Ovary (tissue), 9 donors: ENCODE measurements around the gene LHX8. TPM values are rescaled to one million over a fixed set of nuclear protein-coding genes. Genes with fewer than 3 reads are reported as not detected.

Source experiments
- DNase-seq, 5 donors: peaks; one replicate each; pipeline ENCODE4 v3.0.0-alpha.2; 2019 to 2020
- H3K27ac ChIP-seq, 2 donors: fragments of 200-600 bp; one replicate each; pipeline versions ENCODE4 v1.5.1 to v1.8.0; 2019 to 2022
- H3K27me3 ChIP-seq: fragments of 200-600 bp; one replicate; pipeline ENCODE4 v1.8.0; 2022
- H3K36me3 ChIP-seq: fragments of 200-600 bp; sonication (generic); one replicate; pipeline ENCODE4 v1.5.1; 2019
- H3K4me1 ChIP-seq: one replicate; pipeline ENCODE4 v1.8.1; 2013; ENCODE audit warnings: mild to moderate bottlenecking, moderate library complexity; ENCODE audit not compliant: insufficient read depth
- H3K4me3 ChIP-seq: fragments of 200-600 bp; sonication (generic); one replicate; pipeline ENCODE4 v1.5.1; 2017
- H3K9me3 ChIP-seq, 2 donors: fragments of 200-600 bp in 1 of 2; sonication (generic) in 1 of 2; one replicate each; pipeline versions ENCODE4 v1.5.1 to v1.8.1; 2013 to 2019; ENCODE audit warnings: mild to moderate bottlenecking in 1 of 2, moderate library complexity in 1 of 2
- CTCF ChIP-seq, 3 donors: fragments of 450-650 bp in 2 of 3; fragments of 200-600 bp in 1 of 3; IDR thresholded peaks; one replicate each; pipeline versions ENCODE4 v1.5.1 to v1.8.0; 2016 to 2022; ENCODE audit warnings: antibody characterized with exemption in 3 of 3, mild to moderate bottlenecking in 1 of 3
- EP300 ChIP-seq: sonication (generic); formaldehyde crosslinking; IDR thresholded peaks from one replicate; pipeline ENCODE4 v1.6.1; 2017; ENCODE audit warnings: antibody characterized with exemption
- POLR2A ChIP-seq: fragments of 450-650 bp; IDR thresholded peaks from one replicate; pipeline ENCODE4 v1.6.1; 2017; ENCODE audit warnings: antibody characterized with exemption, mild to moderate bottlenecking, moderate library complexity
- WGBS, 3 donors: extraction: QIAGEN DNeasy Blood & Tissue Kit in 1 of 3; methylation state at CpG; one replicate each; pipeline versions ENCODE4 v1.1.5 to v1.1.7; 2013 to 2017; 5-methylcytosine and 5-hydroxymethylcytosine counted together
- intact Hi-C, 4 donors: fragments of 100-400 bp; cut with DNase I; formaldehyde crosslinking; loops; one replicate each; pipeline versions ENCODE4 v1.11.0 to v1.15.1; 2022 to 2023
- polyA plus RNA-seq, 2 donors: library from polyadenylated mRNA; stranded (reverse); fragments of 200-250 nt in 1 of 2; fragments of 350-450 nt in 1 of 2; fragmentation: Illumina TruSeq in 1 of 2; extraction: RNeasy Lipid Tissue Mini Kit (QIAGEN cat#74804) in 1 of 2; gene quantifications; one replicate each; pipeline ENCODE4 v1.2.3, GENCODE V29; 2013 to 2014
- total RNA-seq, 7 donors: library from RNA; depleted of rRNA in 2 of 7; stranded (reverse); fragments of >200 nt in 2 of 7; fragmentation: NEBNext Ultra II Directional in 3 of 7; extraction: Animal tissue kit (Norgen Biotek cat#: 25700) in 3 of 7; gene quantifications; one replicate each; pipeline versions ENCODE4 v1.1.0 to v1.2.4, GENCODE V29; 2016 to 2023
- donor health status: DM: no; HTN: no; CAD: no; lungs with moderate emphysema.
- donor health status: DM: no; HTN: no; CAD: no.
- donor health status: Bipolar disorder and iron deficiency.
- donor health status: DM: yes; HTN: yes; CAD: no.
- donor health status: DM: no; HTN: no; CAD: no.
- donor health status: DM: yes; HTN: yes; CAD: no.

The LHX8 gene
- total and polyA plus RNA-seq, 9 donors, result 0.67 TPM; not detected in 8

GRCh38 chr1:75124510-75124909 lies 9.7 kb upstream of the LHX8 start:
- intact Hi-C loops, result no loop called here
- Histone ChIP-seq H3K4me1 (no peaks in the 10 kb centered on the region), H3K9me3 (no peaks in the 10 kb centered on the region), H3K27ac (no peak overlapping the region), H3K36me3 (no peaks in the 10 kb centered on the region), H3K27me3 (no peaks in the 10 kb centered on the region), H3K4me3 (no peak overlapping the region)
- TF ChIP-seq CTCF (IDR thresholded peaks at IDR 0.05) (no peak), POLR2A (no peak), EP300 (no peak)
- WGBS, 3 donors, result 38 to 66% (median 56%) methylated on average over 23 of the region's 23 CpGs
- no peak for DNase-seq

- H3K36me3 ChIP-seq, result no peaks in the 10 kb centered on the region
- no peak for DNase-seq
- no peaks in the 10 kb centered on the region for H3K27me3 ChIP-seq
- no peak overlapping the region for H3K4me3 ChIP-seq
- intact Hi-C loops, result no loop called here
- no peak overlapping the region for H3K27ac ChIP-seq
- no peak for TF ChIP-seq EP300
- TF ChIP-seq CTCF (IDR thresholded peaks at IDR 0.05), result no peak
- no peak for TF ChIP-seq POLR2A
- H3K4me1 ChIP-seq, result no peaks in the 10 kb centered on the region
- H3K9me3 ChIP-seq, result no peaks in the 10 kb centered on the region
- 33 to 72% (median 57%) methylated on average over 22 to 38 of the region's 38 CpGs for WGBS, 3 donors
Measured at GRCh38 chr1:75125161-75125726, 8.9 kb upstream of the LHX8 start.

DNA sequence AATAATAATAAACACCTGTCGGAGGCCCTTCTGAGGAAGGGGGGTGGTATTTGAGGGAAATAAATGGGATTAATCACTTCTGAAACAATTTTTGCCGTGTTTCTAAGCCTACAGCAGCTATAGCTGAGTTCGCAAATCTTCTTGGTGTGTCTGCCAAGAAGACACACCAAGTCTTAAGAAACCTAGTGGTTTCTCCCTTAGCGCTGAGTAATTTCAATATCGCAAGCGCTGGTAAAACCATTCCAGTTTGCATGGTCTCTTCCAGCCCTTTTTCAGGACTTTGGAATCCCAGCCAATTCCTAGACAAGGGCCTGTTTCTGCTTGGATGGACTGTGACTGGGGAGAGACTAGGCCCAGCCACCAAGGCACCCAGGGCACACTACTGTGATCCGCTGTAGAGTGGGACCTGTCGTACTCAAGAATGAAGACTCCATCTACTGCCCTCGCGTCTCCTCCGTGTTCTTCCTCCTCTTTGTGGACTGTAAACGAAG lies 7.5 kb upstream of the LHX8 start:
- TF ChIP-seq POLR2A (no peak), EP300 (no peak), CTCF (IDR thresholded peaks at IDR 0.05) (no peak)
- Histone ChIP-seq H3K4me3 (no peak overlapping the region), H3K27ac (no peak overlapping the region), H3K36me3 (no peaks in the 10 kb centered on the region), H3K9me3 (no peaks in the 10 kb centered on the region), H3K27me3 (no peaks in the 10 kb centered on the region), H3K4me1 (no peaks in the 10 kb centered on the region)
- whole genome bisulfite sequencing, 3 donors, result 34 to 60% (median 51%) methylated on average over 12 of the region's 12 CpGs
- DNase-seq, result no peak
- intact Hi-C loops, result no loop called here

GRCh38 chr1:75127916-75128717 lies 6.1 kb upstream of the LHX8 start:
- 10 to 18% (median 13%) methylated on average over 27 of the region's 27 CpGs for WGBS, 3 donors

More at GRCh38 chr1:75127916-75128717, 6.1 kb upstream of the LHX8 start:
- H3K9me3 ChIP-seq, result no peaks in the 10 kb centered on the region
- TF ChIP-seq CTCF (IDR thresholded peaks at IDR 0.05) (no peak), POLR2A (no peak), EP300 (no peak)
- intact Hi-C loops, result no loop called here
- no peaks in the 10 kb centered on the region for H3K4me1 ChIP-seq
- no peak overlapping the region for H3K4me3 ChIP-seq
- H3K27me3 ChIP-seq, result no peaks in the 10 kb centered on the region
- no peaks in the 10 kb centered on the region for H3K36me3 ChIP-seq
- no peak overlapping the region for H3K27ac ChIP-seq
- DNase-seq, result no peak
